Tibial nerve (tissue), 4 donors: ENCODE results near the gene ENG. TPM values are rescaled to one million over a fixed set of nuclear protein-coding genes. Genes with fewer than 3 reads are reported as not detected.

Source experiments
- DNase-seq, 2 donors: peaks; one replicate each; pipeline ENCODE4 v3.0.0-alpha.2; 2019; ENCODE audit warnings: low spot score in 2 of 2
- H3K27ac ChIP-seq, 4 donors: fragments of 200-600 bp; sonication (generic) in 3 of 4; one replicate each; pipeline ENCODE4 v1.5.1; 2017 to 2019; ENCODE audit warnings: mild to moderate bottlenecking in 1 of 4
- H3K27me3 ChIP-seq, 2 donors: fragments of 200-600 bp; sonication (generic) in 1 of 2; one replicate each; pipeline versions ENCODE4 v1.5.1 to v1.6.0; 2017 to 2019
- H3K36me3 ChIP-seq, 3 donors: fragments of 200-600 bp; sonication (generic); one replicate each; pipeline ENCODE4 v1.5.1; 2018 to 2019
- H3K4me1 ChIP-seq, 4 donors: fragments of 200-600 bp; sonication (generic) in 3 of 4; one replicate each; pipeline ENCODE4 v1.5.1; 2017 to 2019
- H3K4me3 ChIP-seq, 4 donors: fragments of 200-600 bp; sonication (generic) in 3 of 4; one replicate each; pipeline ENCODE4 v1.5.1; 2017 to 2019; ENCODE audit warnings: mild to moderate bottlenecking in 1 of 4, moderate library complexity in 1 of 4
- H3K9me3 ChIP-seq, 4 donors: fragments of 200-600 bp; sonication (generic) in 3 of 4; one replicate each; pipeline ENCODE4 v1.5.1; 2017 to 2019
- EP300 ChIP-seq, 2 donors: sonication (generic); formaldehyde crosslinking; IDR thresholded peaks; one replicate each; pipeline ENCODE4 v1.6.1; 2017; ENCODE audit warnings: antibody characterized with exemption in 2 of 2, mild to moderate bottlenecking in 1 of 2
- POLR2A ChIP-seq, 2 donors: fragments of 450-650 bp; IDR thresholded peaks; one replicate each; pipeline ENCODE4 v1.6.1; 2017; ENCODE audit warnings: antibody characterized with exemption in 2 of 2, mild to moderate bottlenecking in 2 of 2, moderate library complexity in 2 of 2
- WGBS, 2 donors: methylation state at CpG; one replicate each; pipeline ENCODE4 v1.1.5; 2018; 5-methylcytosine and 5-hydroxymethylcytosine counted together
- total RNA-seq, 4 donors: library from RNA; depleted of rRNA; stranded (reverse); fragments of >200 nt; gene quantifications; one replicate each; pipeline ENCODE4 v1.1.0, GENCODE V29; 2016
- TF ChIP-seq, protein P1 (sequence below), 5 experiments: fragments of 200-600 bp in 3 of 5; fragments of 450-650 bp in 2 of 5; sonication (generic) in 3 of 5; IDR thresholded peaks; one replicate each; pipeline ENCODE4 v1.5.1; 2016 to 2019; ENCODE audit warnings: antibody characterized with exemption in 5 of 5, mild to moderate bottlenecking in 3 of 5, moderate library complexity in 2 of 5

ENG gene
- total RNA-seq, 4 donors from 2014 or later, result 24.9 to 137 (median 85.6) TPM

DNA sequence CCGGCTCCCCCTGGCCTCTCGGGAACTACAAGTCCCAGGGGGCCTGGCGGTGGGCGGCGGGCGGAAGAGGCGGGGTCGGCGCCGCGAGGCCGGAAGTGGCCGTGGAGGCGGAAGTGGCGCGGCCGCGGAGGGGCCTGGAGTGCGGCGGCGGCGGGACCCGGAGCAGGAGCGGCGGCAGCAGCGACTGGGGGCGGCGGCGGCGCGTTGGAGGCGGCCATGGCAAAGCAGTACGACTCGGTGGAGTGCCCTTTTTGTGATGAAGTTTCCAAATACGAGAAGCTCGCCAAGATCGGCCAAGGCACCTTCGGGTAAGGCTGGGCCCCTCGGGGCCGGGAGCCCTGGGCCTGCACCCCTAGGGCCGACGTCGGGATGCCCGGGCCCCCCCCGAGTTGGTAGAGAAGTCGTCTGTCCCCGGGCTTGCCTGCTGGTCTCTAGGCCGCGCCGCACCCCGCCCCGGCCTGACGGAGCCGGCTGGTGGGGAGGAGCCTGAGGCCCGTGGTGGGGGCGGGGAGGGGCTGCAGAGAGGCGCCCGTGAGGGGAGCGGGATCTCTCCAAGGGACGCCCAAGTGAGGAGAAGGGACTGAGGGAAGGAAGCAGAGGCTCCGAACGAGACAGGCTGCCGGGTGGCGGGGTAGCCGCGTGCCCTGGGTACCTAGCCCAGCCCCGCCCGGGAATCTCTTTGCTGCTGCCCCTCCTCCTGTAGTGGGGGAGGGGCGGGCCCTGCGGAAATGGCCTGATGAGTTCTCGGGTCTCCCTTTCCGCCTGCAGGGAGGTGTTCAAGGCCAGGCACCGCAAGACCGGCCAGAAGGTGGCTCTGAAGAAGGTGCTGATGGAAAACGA, 68.3 kb downstream of the ENG start, which contains the start of gene CDK9:
Gene CDK9 (plus strand): TSS at position 102 of the 840 bp plus-strand sequence. CDS start 115 bp downstream, at position 217.
- H3K4me3 ChIP-seq, result peak within 1 kb of the TSS; percentile 50 to 100 (median 76)
- peak within 1 kb of the TSS; percentile 86 to 97 (median 92) for H3K27ac ChIP-seq
- H3K36me3 ChIP-seq, result peaks cover 8 to 42% (median 35%) of the 10 kb centered on the region in 3 donors
- peak; percentile 81 to 84 for DNase-seq
- 0 to 1% methylated on average over 25 to 30 of the region's 75 CpGs for WGBS, 2 donors
- TF ChIP-seq POLR2A (IDR thresholded peaks at IDR 0.05), result peak; percentile 34 to 81
- peak in 1 of 2 donors; percentile 64 for TF ChIP-seq EP300 (IDR thresholded peaks at IDR 0.05)
- TF ChIP-seq, protein P1, sequence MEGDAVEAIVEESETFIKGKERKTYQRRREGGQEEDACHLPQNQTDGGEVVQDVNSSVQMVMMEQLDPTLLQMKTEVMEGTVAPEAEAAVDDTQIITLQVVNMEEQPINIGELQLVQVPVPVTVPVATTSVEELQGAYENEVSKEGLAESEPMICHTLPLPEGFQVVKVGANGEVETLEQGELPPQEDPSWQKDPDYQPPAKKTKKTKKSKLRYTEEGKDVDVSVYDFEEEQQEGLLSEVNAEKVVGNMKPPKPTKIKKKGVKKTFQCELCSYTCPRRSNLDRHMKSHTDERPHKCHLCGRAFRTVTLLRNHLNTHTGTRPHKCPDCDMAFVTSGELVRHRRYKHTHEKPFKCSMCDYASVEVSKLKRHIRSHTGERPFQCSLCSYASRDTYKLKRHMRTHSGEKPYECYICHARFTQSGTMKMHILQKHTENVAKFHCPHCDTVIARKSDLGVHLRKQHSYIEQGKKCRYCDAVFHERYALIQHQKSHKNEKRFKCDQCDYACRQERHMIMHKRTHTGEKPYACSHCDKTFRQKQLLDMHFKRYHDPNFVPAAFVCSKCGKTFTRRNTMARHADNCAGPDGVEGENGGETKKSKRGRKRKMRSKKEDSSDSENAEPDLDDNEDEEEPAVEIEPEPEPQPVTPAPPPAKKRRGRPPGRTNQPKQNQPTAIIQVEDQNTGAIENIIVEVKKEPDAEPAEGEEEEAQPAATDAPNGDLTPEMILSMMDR (IDR thresholded peaks at IDR 0.05), result peak in 1 of 5 experiments; percentile 27
- H3K27me3 ChIP-seq, result no peaks in the 10 kb centered on the region
- no peaks in the 10 kb centered on the region for H3K9me3 ChIP-seq
- H3K4me1 ChIP-seq, result peaks cover 0 to 60% (median 27%) of the 10 kb centered on the region in 4 donors

DNA sequence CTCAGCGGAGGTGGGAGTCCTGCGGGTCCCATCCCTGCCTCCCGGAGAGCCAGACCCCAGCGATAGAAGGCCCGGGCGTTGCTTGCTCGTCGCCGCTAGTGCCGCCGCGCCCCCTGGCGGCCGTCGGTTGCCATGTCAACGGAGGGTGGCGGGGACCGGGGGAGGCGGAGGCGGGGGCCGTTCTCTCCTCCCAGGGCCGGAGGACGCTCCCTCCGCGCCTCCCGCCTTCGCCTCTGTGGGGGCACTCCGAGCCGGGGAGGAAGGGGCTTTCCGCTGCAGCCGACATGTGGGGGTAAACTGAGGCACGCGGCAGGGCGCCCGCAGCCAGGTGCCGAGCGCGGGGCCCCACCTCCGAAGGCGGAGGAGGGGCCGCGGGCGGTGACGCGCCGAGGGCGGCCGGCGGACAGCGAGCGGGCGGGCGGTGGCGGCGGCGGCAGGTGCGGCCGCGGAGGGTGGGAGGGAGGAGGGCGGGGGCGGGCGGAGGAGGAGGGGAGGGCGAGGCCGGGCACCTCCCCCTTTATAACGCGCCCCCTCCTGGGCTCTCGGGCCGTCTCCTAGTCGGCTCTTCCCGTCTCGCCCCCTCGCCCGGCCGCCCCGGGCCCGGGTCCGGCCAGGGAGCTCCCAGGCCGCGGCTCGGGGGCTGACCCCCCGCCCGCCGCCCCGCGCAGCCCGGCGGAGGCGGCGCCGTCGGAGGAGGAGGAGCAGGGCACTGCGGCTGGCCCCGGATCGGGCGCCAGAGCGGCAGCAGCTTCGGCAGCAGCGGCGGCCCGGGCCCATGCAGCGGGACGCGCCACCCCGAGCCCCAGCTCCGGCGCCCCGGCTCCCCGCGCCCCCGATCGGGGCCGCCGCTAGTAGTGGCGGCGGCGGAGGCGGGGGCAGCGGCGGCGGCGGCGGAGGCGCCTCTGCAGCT, 69.2 kb downstream of the ENG start:
- no peaks in the 10 kb centered on the region for H3K27me3 ChIP-seq
- H3K4me3 ChIP-seq, result peak overlapping the region; percentile 50 to 84 (median 67)
- WGBS, 2 donors, result 0% methylated on average over 22 to 28 of the region's 123 CpGs
- peak; percentile 77 to 82 for DNase-seq
- H3K27ac ChIP-seq, result peak overlapping the region; percentile 86 to 97 (median 92)
- H3K4me1 ChIP-seq, result peaks cover 0 to 64% (median 30%) of the 10 kb centered on the region in 4 donors
- TF ChIP-seq, protein P1 (IDR thresholded peaks at IDR 0.05), result peak; percentile 94 to 98 (median 97)
- TF ChIP-seq POLR2A (IDR thresholded peaks at IDR 0.05) (no peak), EP300 (IDR thresholded peaks at IDR 0.05) (peak in 1 of 2 donors; percentile 59)
- H3K36me3 ChIP-seq, result peaks cover 8 to 33% (median 29%) of the 10 kb centered on the region in 3 donors
- H3K9me3 ChIP-seq, result no peaks in the 10 kb centered on the region

DNA sequence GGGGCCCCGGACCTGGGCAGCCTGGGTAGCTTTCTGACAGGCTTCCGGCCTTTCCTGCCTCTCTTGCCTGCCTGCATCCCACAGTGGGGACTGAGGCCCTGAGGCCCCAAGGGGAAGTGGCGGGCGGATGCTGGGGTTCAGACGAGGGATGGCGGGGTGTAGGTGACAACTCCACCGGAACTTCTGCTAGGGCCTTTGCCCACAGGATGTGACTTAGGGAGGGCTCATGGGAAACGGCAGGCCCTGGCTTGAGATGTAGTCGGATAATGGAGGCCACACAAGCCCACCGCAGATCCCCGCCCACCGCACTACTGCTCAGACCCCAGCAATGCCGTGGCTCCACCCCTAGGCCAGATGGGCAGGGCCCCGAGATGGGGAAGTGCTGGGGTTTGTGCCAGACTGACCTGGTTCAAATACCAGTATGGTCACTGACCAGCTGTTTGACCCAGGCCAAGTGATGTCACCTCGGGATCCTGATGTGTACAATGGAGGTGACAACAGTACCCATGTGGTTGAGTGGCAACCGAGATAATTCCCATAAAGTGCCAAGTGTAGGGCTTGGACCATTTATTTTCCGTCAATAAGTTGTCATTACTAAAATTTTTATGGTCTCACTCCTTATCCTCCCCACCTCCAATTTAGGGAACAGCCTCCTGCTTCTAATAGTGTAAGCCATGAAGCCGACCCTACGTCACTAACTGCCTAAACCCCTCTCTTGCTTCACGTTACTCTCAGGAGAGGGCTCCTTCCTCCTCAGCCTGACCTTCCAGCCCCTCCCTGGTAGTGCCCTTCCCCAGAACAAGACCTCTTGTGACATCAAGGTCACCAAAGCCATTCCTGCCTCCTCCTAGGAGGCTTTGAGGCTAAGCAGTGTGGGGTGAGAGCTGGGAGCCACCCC, 71.1 kb downstream of the ENG start:
- no peaks in the 10 kb centered on the region for H3K9me3 ChIP-seq
- peaks cover 0 to 66% (median 40%) of the 10 kb centered on the region in 4 donors for H3K4me1 ChIP-seq
- no peaks in the 10 kb centered on the region for H3K27me3 ChIP-seq
- peaks cover 2 to 14% (median 12%) of the 10 kb centered on the region in 3 donors for H3K36me3 ChIP-seq
- DNase-seq, result no peak
- H3K4me3 ChIP-seq, result no peak overlapping the region
- TF ChIP-seq EP300 (IDR thresholded peaks at IDR 0.05) (no peak), POLR2A (IDR thresholded peaks at IDR 0.05) (no peak)
- TF ChIP-seq, protein P1 (IDR thresholded peaks at IDR 0.05), result no peak
- WGBS, 2 donors, result 75 to 77% methylated on average over 19 to 20 of the region's 20 CpGs
- H3K27ac ChIP-seq, result peak overlapping the region in 3 of 4 donors; percentile 86 to 97 (median 96)

DNA sequence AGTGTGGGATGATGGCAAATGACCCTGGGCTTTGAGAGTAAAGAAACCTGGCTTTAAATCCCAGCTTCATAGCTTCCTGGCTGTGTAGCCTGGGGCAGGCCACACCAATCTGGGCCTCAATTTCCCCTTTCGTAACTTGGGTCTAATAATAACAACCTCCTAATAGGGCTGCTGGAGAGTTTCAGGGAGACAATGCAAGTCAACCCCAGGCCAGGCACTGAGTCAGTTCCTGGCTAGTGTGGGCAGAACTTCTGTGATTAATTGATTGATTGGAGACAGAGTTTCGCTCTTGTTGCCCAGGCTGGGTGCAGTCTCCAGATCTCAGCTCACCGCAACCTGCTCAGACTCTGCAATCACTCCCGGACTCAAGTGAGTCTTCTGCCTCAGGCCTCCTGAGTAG, 72.7 kb downstream of the ENG start:
- TF ChIP-seq POLR2A (IDR thresholded peaks at IDR 0.05), result no peak
- TF ChIP-seq, protein P1 (IDR thresholded peaks at IDR 0.05), result no peak
- H3K36me3 ChIP-seq, result no peaks in the 10 kb centered on the region
- no peak overlapping the region for H3K4me3 ChIP-seq
- H3K27me3 ChIP-seq, result no peaks in the 10 kb centered on the region
- DNase-seq, result no peak
- 96% methylated on average over 4 of the region's 4 CpGs for WGBS, 2 donors
- peaks cover 0 to 61% (median 35%) of the 10 kb centered on the region in 4 donors for H3K4me1 ChIP-seq
- H3K27ac ChIP-seq, result no peak overlapping the region
- H3K9me3 ChIP-seq, result no peaks in the 10 kb centered on the region
